IMR-90 (cell line): ENCODE data around the gene FLT4.

Experiments used
- BHLHE40 ChIP-seq: fragments of 150-350 bp; IDR thresholded peaks from 2 replicates; pipeline ENCODE4 v1.6.1; 2016; ENCODE audit warnings: mild to moderate bottlenecking, low read depth, low read length
- CEBPB ChIP-seq: IDR thresholded peaks from 2 replicates; pipeline ENCODE4 v1.6.1; 2012; ENCODE audit warnings: low read depth, low read length, improper control_type of control experiment
- FOS ChIP-seq: fragments of 150-350 bp; IDR thresholded peaks from 2 replicates; pipeline ENCODE4 v1.6.1; 2016; ENCODE audit warnings: low read depth, low read length
- MAFK ChIP-seq: IDR thresholded peaks from 2 replicates; pipeline ENCODE4 v1.6.1; 2012; ENCODE audit warnings: low read depth, low read length, improper control_type of control experiment
- MAZ ChIP-seq: IDR thresholded peaks from 2 replicates; pipeline ENCODE4 v1.6.1; 2012; ENCODE audit warnings: low read depth, mild to moderate bottlenecking, low read length, improper control_type of control experiment, moderate library complexity, borderline replicate concordance
- MXI1 ChIP-seq: IDR thresholded peaks from 2 replicates; pipeline ENCODE4 v1.6.1; 2012; ENCODE audit warnings: low read depth, mild to moderate bottlenecking, low read length, moderate library complexity, borderline replicate concordance
- NFE2L2 ChIP-seq: fragments of 150-350 bp; IDR thresholded peaks from 2 replicates; pipeline ENCODE4 v1.6.1; 2016; ENCODE audit warnings: low read depth, mild to moderate bottlenecking, low read length
- POLR2A ChIP-seq: IDR thresholded peaks from 2 replicates; pipeline ENCODE4 v1.6.1; 2012; ENCODE audit warnings: mild to moderate bottlenecking, low read depth, low read length
- RAD21 ChIP-seq: IDR thresholded peaks from 2 replicates; pipeline ENCODE4 v1.6.1; 2012; ENCODE audit warnings: low read length, improper control_type of control experiment
- RCOR1 ChIP-seq: IDR thresholded peaks from 2 replicates; pipeline ENCODE4 v1.6.1; 2012; ENCODE audit warnings: mild to moderate bottlenecking, low read length, improper control_type of control experiment; ENCODE audit not compliant: insufficient replicate concordance
- RFX5 ChIP-seq: IDR thresholded peaks from 2 replicates; pipeline ENCODE4 v1.8.0; 2012; ENCODE audit warnings: low read depth, mild to moderate bottlenecking, low read length, moderate library complexity
- TF ChIP-seq, protein P1 (sequence below): conservative IDR thresholded peaks from 2 replicates; pipeline ENCODE4 v1.5.1; 2012; ENCODE audit warnings: mild to moderate bottlenecking, low read depth, low read length, improper control_type of control experiment
- TF ChIP-seq, protein P2 (sequence below): fragments of 150-350 bp; IDR thresholded peaks from 2 replicates; pipeline ENCODE4 v1.6.1; 2017; ENCODE audit warnings: mild to moderate bottlenecking, antibody characterized with exemption, low read length, low read depth

DNA sequence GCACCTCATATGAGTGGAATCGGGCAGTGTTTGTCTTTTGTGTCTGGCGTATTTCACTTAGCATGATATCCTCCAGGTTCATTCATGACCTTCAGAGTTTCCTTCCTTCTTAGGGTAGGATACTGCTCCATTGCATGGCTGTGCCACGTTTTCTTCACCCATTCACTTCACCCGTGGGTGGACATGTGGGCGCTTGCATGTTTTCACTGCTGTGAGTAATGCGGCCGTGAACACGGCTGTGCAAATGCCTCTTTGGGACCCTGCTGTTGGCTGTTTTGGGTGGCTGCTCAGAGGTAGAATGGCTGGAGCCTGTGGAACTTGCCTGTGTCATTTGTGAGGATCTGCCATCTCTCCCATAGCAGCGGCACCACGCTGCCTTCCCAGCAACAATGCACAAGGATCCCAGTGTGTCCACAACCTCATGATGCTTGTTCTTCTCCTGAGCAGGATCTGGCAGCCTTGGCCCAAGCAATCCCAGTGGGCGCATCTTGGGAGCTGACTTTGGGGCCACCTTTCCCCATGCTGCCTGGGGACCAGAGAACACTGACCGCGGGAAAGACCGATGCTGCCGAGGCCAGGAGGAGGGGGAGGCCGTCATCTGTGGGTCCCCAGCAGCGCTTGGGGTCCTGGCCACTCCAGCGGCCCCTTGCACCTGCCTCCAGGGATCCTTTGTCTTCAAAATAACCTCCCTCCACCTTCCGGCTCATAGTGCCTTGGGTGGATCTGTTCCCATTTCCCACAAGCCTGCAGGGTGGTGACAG lies 55.8 kb downstream of the FLT4 start:
- TF ChIP-seq, protein P1, sequence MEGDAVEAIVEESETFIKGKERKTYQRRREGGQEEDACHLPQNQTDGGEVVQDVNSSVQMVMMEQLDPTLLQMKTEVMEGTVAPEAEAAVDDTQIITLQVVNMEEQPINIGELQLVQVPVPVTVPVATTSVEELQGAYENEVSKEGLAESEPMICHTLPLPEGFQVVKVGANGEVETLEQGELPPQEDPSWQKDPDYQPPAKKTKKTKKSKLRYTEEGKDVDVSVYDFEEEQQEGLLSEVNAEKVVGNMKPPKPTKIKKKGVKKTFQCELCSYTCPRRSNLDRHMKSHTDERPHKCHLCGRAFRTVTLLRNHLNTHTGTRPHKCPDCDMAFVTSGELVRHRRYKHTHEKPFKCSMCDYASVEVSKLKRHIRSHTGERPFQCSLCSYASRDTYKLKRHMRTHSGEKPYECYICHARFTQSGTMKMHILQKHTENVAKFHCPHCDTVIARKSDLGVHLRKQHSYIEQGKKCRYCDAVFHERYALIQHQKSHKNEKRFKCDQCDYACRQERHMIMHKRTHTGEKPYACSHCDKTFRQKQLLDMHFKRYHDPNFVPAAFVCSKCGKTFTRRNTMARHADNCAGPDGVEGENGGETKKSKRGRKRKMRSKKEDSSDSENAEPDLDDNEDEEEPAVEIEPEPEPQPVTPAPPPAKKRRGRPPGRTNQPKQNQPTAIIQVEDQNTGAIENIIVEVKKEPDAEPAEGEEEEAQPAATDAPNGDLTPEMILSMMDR, result no peak
- TF ChIP-seq RCOR1 (no peak), RFX5 (no peak), CEBPB (no peak), POLR2A (no peak), MAZ (no peak), BHLHE40 (no peak), NFE2L2 (no peak), FOS (no peak), MAFK (no peak), MXI1 (no peak), RAD21 (no peak)
- TF ChIP-seq, protein P2, sequence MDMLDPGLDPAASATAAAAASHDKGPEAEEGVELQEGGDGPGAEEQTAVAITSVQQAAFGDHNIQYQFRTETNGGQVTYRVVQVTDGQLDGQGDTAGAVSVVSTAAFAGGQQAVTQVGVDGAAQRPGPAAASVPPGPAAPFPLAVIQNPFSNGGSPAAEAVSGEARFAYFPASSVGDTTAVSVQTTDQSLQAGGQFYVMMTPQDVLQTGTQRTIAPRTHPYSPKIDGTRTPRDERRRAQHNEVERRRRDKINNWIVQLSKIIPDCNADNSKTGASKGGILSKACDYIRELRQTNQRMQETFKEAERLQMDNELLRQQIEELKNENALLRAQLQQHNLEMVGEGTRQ, result no peak
